Panc1 (cell line): ENCODE results near the gene NET1. TPM values are rescaled to one million over a fixed set of nuclear protein-coding genes. Genes with fewer than 3 reads are reported as not detected.

ENCODE experiments used
- ATAC-seq: fragments of 200-7000 bp; cut with Tn5 transposase; 2 replicates; pipeline ENCODE4 v1.9.1; 2020; ENCODE audit warnings: mild to moderate bottlenecking, moderate library complexity
- BruUV-seq: library from RNA; stranded (reverse); fragments of 400-500 nt; replicated peaks from 2 replicates; lab custom pipeline; 2021; lab: Mats Ljungman, UMichigan
- CTCF ChIA-PET: fragments of 300-600 bp; sonication (Branson Sonifier 250); formaldehyde crosslinking; loops from one replicate; lab custom pipeline; 2022; ENCODE audit warnings: antibody characterized with exemption; lab: Charles Lee
- POLR2A ChIA-PET: fragments of 300-600 bp; sonication (Branson Sonifier 250); formaldehyde crosslinking; loops from one replicate; lab custom pipeline; 2022; ENCODE audit warnings: antibody characterized with exemption; lab: Charles Lee
- DNase-seq: peaks from one replicate; pipeline ENCODE4 v3.0.0-alpha.2; 2010; ENCODE audit warnings: low read depth, low spot score
- H3K27ac ChIP-seq: 2 replicates; pipeline ENCODE4 v1.5.1; 2011; ENCODE audit warnings: mild to moderate bottlenecking, low read length, inconsistent platforms
- H3K27me3 ChIP-seq: fragments of 200-500 bp; sonication (Bioruptor generic); 2 replicates; pipeline ENCODE4 v1.6.0; 2014; ENCODE audit warnings: low read length, inconsistent platforms; ENCODE audit not compliant: control insufficient read depth, insufficient read depth
- H3K36me3 ChIP-seq: fragments of 200-500 bp; sonication (Bioruptor generic); 2 replicates; pipeline ENCODE4 v1.5.1; 2014; ENCODE audit warnings: inconsistent platforms, mild to moderate bottlenecking, low read length, moderate library complexity; ENCODE audit not compliant: control insufficient read depth, insufficient read depth
- H3K4me1 ChIP-seq: 2 replicates; pipeline ENCODE4 v1.5.1; 2011; ENCODE audit warnings: inconsistent platforms, mild to moderate bottlenecking, low read length, moderate library complexity; ENCODE audit not compliant: control insufficient read depth, insufficient read depth
- H3K4me3 ChIP-seq, 2 experiments: 2 replicates each; pipeline ENCODE4 v1.5.1; 2011 to 2012; ENCODE audit warnings: low read depth in 2 of 2, low read length in 2 of 2, mild to moderate bottlenecking in 2 of 2, inconsistent platforms in 1 of 2, moderate library complexity in 1 of 2
- H3K9me3 ChIP-seq: fragments of 200-500 bp; sonication (Bioruptor generic); 2 replicates; pipeline ENCODE4 v1.5.1; 2014; ENCODE audit warnings: low read depth, mild to moderate bottlenecking, inconsistent platforms, low read length, moderate library complexity; ENCODE audit not compliant: control insufficient read depth, insufficient read depth
- POLR2AphosphoS5 ChIP-seq: IDR thresholded peaks from 2 replicates; pipeline ENCODE4 v1.6.1; 2012; ENCODE audit warnings: mild to moderate bottlenecking, low read depth, low read length, moderate library complexity
- REST ChIP-seq, 2 experiments: IDR thresholded peaks; 2 replicates each; pipeline ENCODE4 v1.6.1; 2011 to 2012; ENCODE audit warnings: low read depth in 2 of 2, control low read depth in 1 of 2, low read length in 1 of 2, mild to moderate bottlenecking in 1 of 2, moderate library complexity in 1 of 2; ENCODE audit not compliant: insufficient read depth in 1 of 2
- SIN3A ChIP-seq: IDR thresholded peaks from 2 replicates; pipeline ENCODE4 v1.6.1; 2012; ENCODE audit warnings: low read depth, mild to moderate bottlenecking, low read length, moderate library complexity, borderline replicate concordance; ENCODE audit not compliant: insufficient read depth
- TCF7L2 ChIP-seq: IDR thresholded peaks from 2 replicates; pipeline ENCODE4 v1.6.1; 2011; ENCODE audit warnings: mild to moderate bottlenecking, low read depth, low read length, inconsistent platforms
- in situ Hi-C: cut with HindIII; loops from 2 replicates; pipeline ENCODE4 v1.10.0; 2016; ENCODE audit warnings: low sequenced_read_pairs, low pct_unique_long_range_greater_than_20kb
- intact Hi-C: fragments of 100-400 bp; cut with micrococcal nuclease; formaldehyde crosslinking; loops from one replicate; pipeline ENCODE4 v1.10.0; 2022; ENCODE audit not compliant: unreplicated experiment
- total RNA-seq: library from RNA; stranded (reverse); gene quantifications from one replicate; pipeline ENCODE4 v1.2.1, GENCODE V29; 2021; ENCODE audit not compliant: unreplicated experiment
- TF ChIP-seq, protein P1 (sequence below): fragments of 450-650 bp; IDR thresholded peaks from 2 replicates; pipeline ENCODE4 v1.5.1; 2017; ENCODE audit warnings: mild to moderate bottlenecking

NET1 gene
- total RNA-seq, 1 experiment from 2014 or later: 28.6 TPM

GRCh38 chr10:5435328-5435727 lies 23.0 kb downstream of the NET1 start:
- Histone ChIP-seq H3K4me1 (no peaks in the 10 kb centered on the region), H3K27ac (no peak overlapping the region), H3K4me3 (no peak overlapping the region), H3K36me3 (peaks cover 3% of the 10 kb centered on the region; the same call in 1 of the 2 replicates), H3K27me3 (no peaks in the 10 kb centered on the region), H3K9me3 (no peaks in the 10 kb centered on the region)
- ATAC-seq (no peak), DNase-seq (no peak)
- no TSS peak for BruUV-seq
- no peak for TF ChIP-seq SIN3A
- TF ChIP-seq, protein P1, sequence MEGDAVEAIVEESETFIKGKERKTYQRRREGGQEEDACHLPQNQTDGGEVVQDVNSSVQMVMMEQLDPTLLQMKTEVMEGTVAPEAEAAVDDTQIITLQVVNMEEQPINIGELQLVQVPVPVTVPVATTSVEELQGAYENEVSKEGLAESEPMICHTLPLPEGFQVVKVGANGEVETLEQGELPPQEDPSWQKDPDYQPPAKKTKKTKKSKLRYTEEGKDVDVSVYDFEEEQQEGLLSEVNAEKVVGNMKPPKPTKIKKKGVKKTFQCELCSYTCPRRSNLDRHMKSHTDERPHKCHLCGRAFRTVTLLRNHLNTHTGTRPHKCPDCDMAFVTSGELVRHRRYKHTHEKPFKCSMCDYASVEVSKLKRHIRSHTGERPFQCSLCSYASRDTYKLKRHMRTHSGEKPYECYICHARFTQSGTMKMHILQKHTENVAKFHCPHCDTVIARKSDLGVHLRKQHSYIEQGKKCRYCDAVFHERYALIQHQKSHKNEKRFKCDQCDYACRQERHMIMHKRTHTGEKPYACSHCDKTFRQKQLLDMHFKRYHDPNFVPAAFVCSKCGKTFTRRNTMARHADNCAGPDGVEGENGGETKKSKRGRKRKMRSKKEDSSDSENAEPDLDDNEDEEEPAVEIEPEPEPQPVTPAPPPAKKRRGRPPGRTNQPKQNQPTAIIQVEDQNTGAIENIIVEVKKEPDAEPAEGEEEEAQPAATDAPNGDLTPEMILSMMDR: no peak
- TF ChIP-seq TCF7L2: no peak
- TF ChIP-seq POLR2AphosphoS5: no peak
- no peak for TF ChIP-seq REST (IDR thresholded peaks at IDR 0.05; ENCODE audit: insufficient read depth in 1 of 2, low read depth in 2 of 2, low read length in 1 of 2)
- CTCF ChIA-PET: no interaction called here
- POLR2A ChIA-PET: no interaction called here
- in situ Hi-C loops: no loop called here
- intact Hi-C loops: no loop called here

- no peaks in the 10 kb centered on the region for H3K27me3 ChIP-seq
- H3K4me3 ChIP-seq: no peak overlapping the region
- ChIA-PET CTCF (no interaction called here), POLR2A (no interaction called here)
- no TSS peak for BruUV-seq
- H3K27ac ChIP-seq: no peak overlapping the region
- H3K4me1 ChIP-seq: no peaks in the 10 kb centered on the region
- no peaks in the 10 kb centered on the region for H3K36me3 ChIP-seq
- no peaks in the 10 kb centered on the region for H3K9me3 ChIP-seq
- TF ChIP-seq, protein P1: no peak
- TF ChIP-seq REST (IDR thresholded peaks at IDR 0.05; ENCODE audit: insufficient read depth in 1 of 2, low read depth in 2 of 2, low read length in 1 of 2) (no peak), SIN3A (no peak), POLR2AphosphoS5 (no peak), TCF7L2 (no peak)
- in situ Hi-C loops (no loop called here), intact Hi-C loops (no loop called here)
- no peak for ATAC-seq
- no peak for DNase-seq
These were observed 27.8 kb downstream of the NET1 start for GRCh38 chr10:5440206-5440605.
